ENCODE results near the gene PCSK4. TPM values are rescaled to one million over a fixed set of nuclear protein-coding genes. Genes with fewer than 3 reads are reported as not detected.

Gene PCSK4
- total and polyA plus RNA-seq, 9 of the 15 experiments (the other 6 are each of a cell fraction or from before 2014, with no cell fraction given): 0.01 to 9.1 (median 2.1) TPM; not detected in 1

DNA sequence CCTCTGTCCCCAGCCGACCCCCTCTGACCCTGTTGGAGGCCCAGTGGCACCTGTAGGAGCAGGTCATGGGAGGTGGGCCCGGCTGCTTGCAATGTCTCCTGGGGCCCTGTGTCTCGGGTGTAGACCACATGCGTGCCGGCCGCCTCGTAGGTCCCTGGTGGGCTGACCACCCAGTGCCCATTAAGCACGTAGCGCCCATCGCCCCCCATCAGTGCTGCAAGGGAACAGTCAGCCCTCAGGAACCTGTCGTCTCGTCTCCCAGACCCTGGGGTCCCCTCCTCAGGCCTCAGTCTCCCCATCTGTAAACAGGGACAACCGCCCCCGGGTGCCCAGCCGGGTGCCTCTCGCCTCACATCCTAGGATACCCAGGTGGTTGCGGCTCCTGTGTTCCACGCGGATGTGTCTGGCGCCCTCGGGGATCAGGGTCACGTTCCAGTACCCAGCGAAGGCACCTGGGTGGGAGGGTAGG is 17.1 kb upstream of the PCSK4 start:
- in situ Hi-C loops (cut with MboI): loop anchor here (5.0 kb wide), 1 partner anchor 50 kb away; no protein-coding TSS in a partner anchor
- no TSS peak for BruUV-seq (replicated peaks)
- CTCF ChIA-PET (ENCODE audit: low intra/inter-chr PET ratio): no interaction called here
- 41% methylated on average over 21 of the region's 23 CpGs for WGBS (ENCODE audit: insufficient coverage, low coverage, missing lambda C conversion rate)
- intact Hi-C loops (cut with micrococcal nuclease): no loop called here
- Histone ChIP-seq H3K79me2 (ENCODE audit: control insufficient read depth, insufficient read depth, low read length) (peaks cover 4% of the 10 kb centered on the region; the same call in 1 of the 3 replicates), H3K27me3 (ENCODE audit: control insufficient read depth in 2 of 2, insufficient read depth in 2 of 2, low read length in 2 of 2) (no peaks in the 10 kb centered on the region), H4K20me1 (replicated peaks; ENCODE audit: control insufficient read depth, insufficient read depth, low read length) (no peaks in the 10 kb centered on the region), H3K4me3 (peak overlapping the region; percentile 58), H3K36me3 (ENCODE audit: control insufficient read depth, insufficient read depth, low read length) (peaks cover 14% of the 10 kb centered on the region; the same call in 2 of the 3 replicates), H3K9me1 (ENCODE audit: control insufficient read depth, insufficient read depth, low read length) (no peaks in the 10 kb centered on the region), H3K27ac (ENCODE audit: extremely low read depth, low read depth, low read length) (peak overlapping the region; percentile 90), H3K4me2 (ENCODE audit: insufficient read depth, low read length) (peak overlapping the region; percentile 96), H3K9me3 (replicated peaks; ENCODE audit: control insufficient read depth, insufficient read depth, low read depth, low read length) (no peaks in the 10 kb centered on the region), H3K4me1 (replicated peaks in 1 of 2; ENCODE audit: control insufficient read depth in 2 of 2, insufficient read depth in 2 of 2, low read length in 2 of 2) (peaks cover 12 to 66% of the 10 kb centered on the region in 2 experiments), H2AFZ (ENCODE audit: low read depth, low read length) (peak overlapping the region; percentile 75), H3K9ac (ENCODE audit: insufficient read depth in 1 of 2, low read depth in 2 of 2, low read length in 2 of 2) (peak overlapping the region; percentile 77 to 86)
- no peak for FAIRE-seq
- ATAC-seq: no peak
- no peak for DNase-seq (ENCODE audit: extremely low read depth in 1 of 4, low spot score in 3 of 4)
- POLR2A ChIA-PET: no interaction called here
- TF ChIP-seq HEY1 (CRISPR knock-in tag; IDR thresholded peaks at IDR 0.05; ENCODE audit: borderline replicate concordance): no peak
- TF ChIP-seq ZNF282 (CRISPR knock-in tag; IDR thresholded peaks at IDR 0.05): 0 out of 2 replicates have a peak, but pooled peaks have one; percentile 11
- TF ChIP-seq, protein P1, sequence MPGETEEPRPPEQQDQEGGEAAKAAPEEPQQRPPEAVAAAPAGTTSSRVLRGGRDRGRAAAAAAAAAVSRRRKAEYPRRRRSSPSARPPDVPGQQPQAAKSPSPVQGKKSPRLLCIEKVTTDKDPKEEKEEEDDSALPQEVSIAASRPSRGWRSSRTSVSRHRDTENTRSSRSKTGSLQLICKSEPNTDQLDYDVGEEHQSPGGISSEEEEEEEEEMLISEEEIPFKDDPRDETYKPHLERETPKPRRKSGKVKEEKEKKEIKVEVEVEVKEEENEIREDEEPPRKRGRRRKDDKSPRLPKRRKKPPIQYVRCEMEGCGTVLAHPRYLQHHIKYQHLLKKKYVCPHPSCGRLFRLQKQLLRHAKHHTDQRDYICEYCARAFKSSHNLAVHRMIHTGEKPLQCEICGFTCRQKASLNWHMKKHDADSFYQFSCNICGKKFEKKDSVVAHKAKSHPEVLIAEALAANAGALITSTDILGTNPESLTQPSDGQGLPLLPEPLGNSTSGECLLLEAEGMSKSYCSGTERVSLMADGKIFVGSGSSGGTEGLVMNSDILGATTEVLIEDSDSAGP (CRISPR knock-in tag; IDR thresholded peaks at IDR 0.05): no peak
- no peak for TF ChIP-seq ZNF445 (CRISPR knock-in tag; IDR thresholded peaks at IDR 0.05; ENCODE audit: low read depth)
- TF ChIP-seq, protein P2, sequence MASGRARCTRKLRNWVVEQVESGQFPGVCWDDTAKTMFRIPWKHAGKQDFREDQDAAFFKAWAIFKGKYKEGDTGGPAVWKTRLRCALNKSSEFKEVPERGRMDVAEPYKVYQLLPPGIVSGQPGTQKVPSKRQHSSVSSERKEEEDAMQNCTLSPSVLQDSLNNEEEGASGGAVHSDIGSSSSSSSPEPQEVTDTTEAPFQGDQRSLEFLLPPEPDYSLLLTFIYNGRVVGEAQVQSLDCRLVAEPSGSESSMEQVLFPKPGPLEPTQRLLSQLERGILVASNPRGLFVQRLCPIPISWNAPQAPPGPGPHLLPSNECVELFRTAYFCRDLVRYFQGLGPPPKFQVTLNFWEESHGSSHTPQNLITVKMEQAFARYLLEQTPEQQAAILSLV (tag; IDR thresholded peaks at IDR 0.05): no peak
- TF ChIP-seq, protein P3, sequence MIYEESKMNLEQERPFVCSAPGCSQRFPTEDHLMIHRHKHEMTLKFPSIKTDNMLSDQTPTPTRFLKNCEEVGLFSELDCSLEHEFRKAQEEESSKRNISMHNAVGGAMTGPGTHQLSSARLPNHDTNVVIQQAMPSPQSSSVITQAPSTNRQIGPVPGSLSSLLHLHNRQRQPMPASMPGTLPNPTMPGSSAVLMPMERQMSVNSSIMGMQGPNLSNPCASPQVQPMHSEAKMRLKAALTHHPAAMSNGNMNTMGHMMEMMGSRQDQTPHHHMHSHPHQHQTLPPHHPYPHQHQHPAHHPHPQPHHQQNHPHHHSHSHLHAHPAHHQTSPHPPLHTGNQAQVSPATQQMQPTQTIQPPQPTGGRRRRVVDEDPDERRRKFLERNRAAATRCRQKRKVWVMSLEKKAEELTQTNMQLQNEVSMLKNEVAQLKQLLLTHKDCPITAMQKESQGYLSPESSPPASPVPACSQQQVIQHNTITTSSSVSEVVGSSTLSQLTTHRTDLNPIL (CRISPR knock-in tag; IDR thresholded peaks at IDR 0.05): no peak
- TF ChIP-seq POLR3A (IDR thresholded peaks at IDR 0.05; ENCODE audit: borderline replicate concordance, extremely low read depth, insufficient read depth, insufficient read length): no peak
- no peak for TF ChIP-seq NONO (IDR thresholded peaks at IDR 0.05; ENCODE audit: low read depth in 2 of 2, low read length in 1 of 2)
- TF ChIP-seq, protein P4, sequence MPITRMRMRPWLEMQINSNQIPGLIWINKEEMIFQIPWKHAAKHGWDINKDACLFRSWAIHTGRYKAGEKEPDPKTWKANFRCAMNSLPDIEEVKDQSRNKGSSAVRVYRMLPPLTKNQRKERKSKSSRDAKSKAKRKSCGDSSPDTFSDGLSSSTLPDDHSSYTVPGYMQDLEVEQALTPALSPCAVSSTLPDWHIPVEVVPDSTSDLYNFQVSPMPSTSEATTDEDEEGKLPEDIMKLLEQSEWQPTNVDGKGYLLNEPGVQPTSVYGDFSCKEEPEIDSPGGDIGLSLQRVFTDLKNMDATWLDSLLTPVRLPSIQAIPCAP (CRISPR knock-in tag; IDR thresholded peaks at IDR 0.05; ENCODE audit: borderline replicate concordance): no peak
- TF ChIP-seq TCF7L2 (IDR thresholded peaks at IDR 0.05; ENCODE audit: low read depth, low read length): no peak
